ENCODE results near the gene TMEM132D.

TMEM132D gene

GRCh38 chr12:129434790-129435189 is 469.0 kb downstream of the TMEM132D start:
- DNase-seq (ENCODE audit: low read depth): no peak

DNA sequence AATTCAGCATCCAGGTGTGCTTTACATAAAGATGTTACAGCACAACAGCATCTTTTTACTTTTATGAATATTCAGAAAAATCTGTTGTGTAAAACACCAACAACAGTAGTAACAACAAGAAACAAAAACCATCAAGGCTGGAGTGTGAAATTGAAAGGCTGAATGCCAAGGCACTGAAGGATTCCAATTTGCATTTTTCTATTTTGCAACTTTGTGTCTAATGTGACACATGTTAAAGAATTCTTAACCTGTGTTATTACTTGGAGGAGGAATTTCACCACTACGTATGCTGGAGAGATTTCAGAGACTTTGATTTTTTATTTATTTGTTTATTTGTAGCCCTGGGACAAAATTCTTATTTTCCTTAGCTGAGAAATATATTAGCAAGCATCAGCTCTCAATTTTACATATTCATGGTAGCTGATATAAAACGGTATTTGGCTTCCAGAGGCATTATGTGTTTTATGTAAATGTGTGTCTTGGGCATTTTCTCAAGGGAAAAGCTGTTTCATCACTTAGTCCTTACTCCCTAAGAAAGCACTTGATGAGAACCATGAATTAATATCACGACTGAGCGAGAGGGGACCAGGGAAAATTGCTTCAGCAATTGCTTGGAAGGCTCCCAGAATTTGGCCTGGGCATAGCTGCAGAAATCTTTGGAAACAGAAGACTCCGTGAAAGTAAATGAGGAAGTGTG is 475.4 kb downstream of the TMEM132D start:
- DNase-seq (ENCODE audit: low read depth): no peak

DNA sequence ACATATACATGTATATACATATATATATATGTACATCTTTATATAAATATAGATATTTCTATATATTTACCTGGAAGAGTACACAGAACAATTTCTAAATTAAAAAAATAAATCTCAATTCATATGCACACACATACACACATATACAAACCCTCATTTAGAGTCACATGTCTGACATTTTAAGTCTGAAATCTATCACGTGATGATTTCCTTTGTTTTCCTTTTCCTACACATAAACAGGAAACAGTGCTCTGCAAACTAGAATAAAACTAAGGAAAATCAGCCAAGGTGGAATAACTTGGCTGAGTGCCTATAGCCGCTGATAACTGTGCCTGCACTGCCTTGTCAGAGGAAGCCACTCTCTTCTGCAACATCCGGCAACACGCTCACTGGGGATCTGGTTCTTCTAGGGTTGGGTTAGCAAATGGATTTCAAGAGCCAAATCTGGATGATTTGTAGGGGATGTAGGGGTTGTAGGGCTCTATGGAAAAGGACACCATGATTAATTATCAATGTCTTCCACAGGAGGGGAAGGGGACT is 480.7 kb downstream of the TMEM132D start:
- DNase-seq (ENCODE audit: low read depth): no peak

DNA sequence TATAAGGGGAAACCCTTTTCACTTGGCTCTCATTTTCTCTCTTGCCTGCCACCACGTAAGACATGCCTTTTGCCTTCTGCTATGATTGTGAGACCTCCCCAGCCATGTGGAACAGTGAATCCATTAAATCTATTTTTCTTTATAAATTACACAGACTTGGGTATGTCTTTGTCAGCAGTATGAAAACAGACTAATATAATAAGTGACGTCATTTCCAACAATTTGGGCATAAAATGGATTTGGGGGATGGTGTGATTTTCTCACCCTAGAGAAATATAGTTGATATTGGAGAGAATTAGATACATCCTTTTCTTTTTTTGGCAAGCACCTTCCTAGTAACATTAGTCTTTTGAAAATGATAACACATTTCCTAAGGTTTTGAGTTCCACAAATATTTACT is 490.5 kb downstream of the TMEM132D start:
- DNase-seq (ENCODE audit: low read depth): no peak

GRCh38 chr12:129409281-129409680 is 494.5 kb downstream of the TMEM132D start:
- no peak for DNase-seq (ENCODE audit: low read depth)

DNA sequence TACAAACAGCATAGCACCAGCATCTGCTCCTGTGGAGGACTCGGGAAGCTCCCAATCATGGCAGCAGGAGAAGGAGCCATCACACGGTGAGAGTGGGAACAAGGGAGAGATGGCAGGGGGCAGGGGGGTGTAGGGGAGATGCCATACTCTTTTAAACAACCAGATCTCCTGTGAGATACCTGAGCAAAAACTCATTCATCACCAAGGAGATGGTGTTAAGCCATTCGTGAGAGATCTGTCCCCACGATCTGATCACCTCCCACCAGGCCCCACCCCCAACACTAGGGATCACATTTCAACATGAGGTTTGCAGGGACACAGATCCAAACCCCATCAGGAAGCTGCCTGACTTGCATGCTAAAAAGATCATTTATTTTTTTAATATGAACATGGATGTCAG is 499.3 kb downstream of the TMEM132D start:
- no peak for DNase-seq (ENCODE audit: low read depth)

DNA sequence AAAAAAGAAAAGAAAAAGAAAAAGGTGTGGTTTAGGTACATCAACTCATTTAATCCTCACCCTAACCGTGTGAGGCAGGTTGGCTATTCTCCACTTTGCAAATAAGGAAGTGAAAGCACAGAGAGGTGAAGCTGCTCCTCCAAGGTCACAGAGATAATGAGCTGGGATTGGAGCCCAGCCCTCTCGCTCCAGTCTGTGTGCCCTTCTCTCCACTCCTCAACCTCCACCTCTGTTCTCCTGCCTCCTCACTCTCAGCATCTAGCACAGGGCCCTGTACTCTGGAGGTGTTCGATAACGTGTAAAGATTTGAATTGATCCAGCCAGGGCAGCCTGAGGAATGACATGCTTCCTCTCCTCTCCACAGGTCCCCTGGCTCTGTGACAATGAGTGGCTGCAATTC is 502.3 kb downstream of the TMEM132D start:
- no peak for DNase-seq (ENCODE audit: low read depth)

DNA sequence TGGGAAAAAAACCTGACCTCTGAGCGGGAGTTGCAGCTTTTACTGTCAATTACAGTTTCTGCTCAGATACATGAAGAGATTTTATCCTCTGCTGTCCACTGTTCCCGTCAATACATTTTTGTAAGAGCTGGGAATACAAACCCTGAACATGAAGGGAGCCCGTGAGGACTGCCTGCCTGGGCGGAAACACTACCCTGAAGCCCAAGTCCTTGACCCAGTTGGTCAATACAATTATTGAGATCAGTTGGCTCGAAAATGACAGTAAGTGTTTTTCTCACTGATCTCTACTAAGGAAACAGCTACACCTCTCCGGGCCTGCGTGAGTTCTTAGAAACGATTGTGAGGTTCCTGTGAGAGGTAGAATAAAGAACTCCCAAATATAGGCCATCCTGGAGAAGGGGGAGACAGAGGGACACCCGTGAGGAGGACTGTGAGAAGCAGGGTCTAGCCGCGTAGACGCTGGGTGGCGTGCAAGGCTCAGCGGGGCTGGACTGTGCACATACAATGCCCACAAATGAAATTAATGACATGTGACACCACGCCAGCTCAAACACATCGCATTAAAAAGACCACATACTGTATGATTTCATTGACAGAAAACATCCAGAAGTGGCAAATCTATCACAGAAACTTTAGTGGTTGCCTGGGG is 509.5 kb downstream of the TMEM132D start:
- DNase-seq (ENCODE audit: low read depth): no peak

GRCh38 chr12:129393357-129393937 is 510.4 kb downstream of the TMEM132D start:
- DNase-seq (ENCODE audit: low read depth): no peak

DNA sequence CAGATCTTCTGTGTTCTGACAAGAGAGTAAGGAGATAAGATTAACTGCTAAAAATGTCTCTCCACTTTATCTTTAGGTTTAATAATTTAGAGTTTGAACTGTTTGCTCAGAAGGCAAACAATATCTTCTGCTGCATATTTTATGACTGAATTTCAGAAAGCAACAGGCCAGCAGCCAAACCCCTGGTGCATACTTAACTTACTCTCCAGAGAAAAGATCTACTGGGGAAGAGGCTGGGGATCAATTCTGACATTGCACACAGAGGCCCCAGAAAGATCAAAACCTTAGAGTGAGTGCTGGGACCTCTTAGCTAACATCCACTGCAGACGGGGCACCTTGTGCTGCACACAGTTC is 518.2 kb downstream of the TMEM132D start:
- no peak for DNase-seq (ENCODE audit: low read depth)

DNA sequence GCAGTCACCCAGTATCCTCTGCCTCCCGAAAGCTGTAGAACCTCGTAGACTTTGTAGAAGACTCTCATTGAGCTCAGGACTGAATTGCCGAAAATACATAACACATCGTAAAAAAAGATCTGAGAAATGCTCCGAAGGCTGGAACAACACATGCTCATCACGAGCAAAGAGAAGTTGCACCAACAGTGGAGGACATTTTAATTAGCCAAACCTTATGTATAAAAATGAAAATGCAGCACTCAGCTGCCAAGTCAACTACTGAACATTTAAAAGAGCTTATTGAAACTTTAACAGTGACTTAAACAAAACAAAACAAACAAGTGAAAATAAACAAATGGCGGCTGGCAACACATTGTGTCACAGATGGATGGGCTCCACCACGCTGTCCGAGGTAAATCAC is 519.9 kb downstream of the TMEM132D start:
- no peak for DNase-seq (ENCODE audit: low read depth)

DNA sequence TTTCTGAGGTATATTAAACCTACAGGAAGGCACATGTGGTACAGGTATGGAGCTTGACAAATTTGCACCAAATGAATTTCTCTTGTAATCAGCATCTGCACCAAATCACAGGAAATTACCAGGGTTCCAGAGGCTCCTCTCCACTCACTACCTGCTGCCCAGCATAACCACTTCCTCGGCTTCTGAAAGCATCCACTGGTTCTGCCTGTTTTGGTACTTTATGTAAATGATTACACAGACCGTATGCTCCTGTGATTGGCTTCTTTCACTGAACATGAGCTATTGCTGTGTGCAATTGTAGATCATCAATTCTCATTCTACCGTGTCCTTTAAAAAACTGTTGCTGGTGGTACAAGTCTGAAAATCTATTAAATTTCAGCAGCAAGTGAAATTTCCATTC is 522.1 kb downstream of the TMEM132D start:
- DNase-seq (ENCODE audit: low read depth): no peak

DNA sequence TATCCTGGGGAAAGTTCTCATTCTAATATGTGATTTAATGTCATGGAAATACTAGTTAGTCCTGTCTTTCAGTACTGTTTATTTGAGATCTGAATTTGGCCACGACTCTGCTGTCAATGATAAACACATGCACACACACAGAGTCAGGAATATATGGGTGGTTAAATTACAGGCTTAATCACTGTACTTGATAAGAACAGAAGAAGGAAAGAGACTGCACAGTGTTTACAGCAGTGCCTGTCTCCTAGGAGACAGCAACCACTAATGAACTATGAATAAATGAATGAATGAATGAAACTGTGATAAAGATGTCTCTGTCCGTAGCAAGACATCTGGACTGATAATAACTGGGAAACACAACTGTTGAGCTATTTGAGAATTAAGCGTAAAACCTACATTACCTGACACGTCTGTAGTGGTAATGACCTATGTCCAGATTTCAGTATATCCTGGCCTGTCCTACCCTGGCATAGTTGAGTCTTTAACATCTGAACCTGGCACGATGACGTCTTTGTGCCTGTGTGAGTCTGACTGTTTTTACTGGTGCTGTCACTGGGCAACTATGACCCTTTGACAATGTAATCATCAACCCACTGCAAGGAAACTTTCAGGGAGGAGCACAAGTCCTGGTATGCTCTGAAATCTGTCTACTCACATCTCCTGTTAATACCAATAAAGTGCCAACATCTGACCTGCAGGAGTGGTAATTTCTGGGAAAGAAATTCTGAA is 524.6 kb downstream of the TMEM132D start:
- DNase-seq (ENCODE audit: low read depth): no peak

DNA sequence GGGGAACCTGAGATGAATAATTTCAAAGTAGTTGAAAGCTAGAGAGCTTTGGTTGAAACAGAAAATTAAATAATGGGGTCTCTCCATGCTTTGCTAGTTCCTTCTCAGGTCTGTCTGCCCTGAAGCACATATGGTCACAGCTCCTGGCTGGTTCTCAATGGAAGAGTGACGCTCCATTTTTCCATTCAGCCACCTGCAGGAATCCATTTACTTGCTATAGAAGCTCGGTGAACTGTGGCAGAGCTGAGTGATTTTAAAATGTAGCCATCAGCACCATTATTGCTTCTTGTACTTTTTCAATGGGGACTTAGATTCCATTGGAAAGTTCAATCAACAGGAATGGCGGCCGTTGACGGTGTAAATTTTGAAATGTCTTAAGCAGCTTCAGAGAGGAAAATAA is 525.3 kb downstream of the TMEM132D start:
- no peak for DNase-seq (ENCODE audit: low read depth)

DNA sequence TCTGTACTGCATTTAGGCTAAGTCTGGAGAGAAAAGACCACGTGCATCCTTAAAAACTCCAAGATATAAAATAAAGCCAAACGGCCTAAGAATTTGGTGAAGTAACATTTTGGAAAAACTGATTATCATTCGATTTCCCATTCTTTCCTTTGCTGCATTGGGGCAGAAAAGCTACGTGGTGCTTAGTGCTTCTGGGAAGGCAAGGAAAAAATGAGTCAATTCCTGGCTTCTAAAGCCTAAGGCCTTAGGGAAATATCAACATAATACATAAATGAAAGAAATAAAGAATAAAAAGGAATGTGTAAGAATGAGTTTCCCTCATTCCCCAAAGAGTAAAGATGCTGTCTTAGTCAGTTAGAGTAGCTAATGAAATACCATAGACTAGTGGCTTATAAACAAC is 530.1 kb downstream of the TMEM132D start:
- no peak for DNase-seq (ENCODE audit: low read depth)

GRCh38 chr12:129372876-129373275 is 530.9 kb downstream of the TMEM132D start:
- DNase-seq (ENCODE audit: low read depth): no peak

DNA sequence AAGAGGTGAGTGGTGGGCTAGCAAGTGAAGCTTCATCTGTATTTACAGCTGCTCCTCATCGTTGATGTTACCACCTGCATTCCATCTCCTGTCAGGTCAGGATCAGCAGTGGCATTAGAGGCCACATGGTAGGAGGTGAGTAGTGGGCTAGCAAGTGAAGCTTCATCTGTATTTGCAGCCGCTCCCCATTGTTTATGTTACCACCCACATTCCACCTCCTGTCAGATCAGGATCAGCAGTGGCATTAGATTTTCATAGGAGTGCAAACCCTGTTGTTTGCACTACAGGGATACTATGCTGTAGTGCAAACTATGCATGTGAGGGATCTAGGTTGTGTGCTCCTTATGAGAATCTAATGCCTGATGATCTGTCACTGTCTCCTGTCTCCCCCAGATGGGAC is 531.5 kb downstream of the TMEM132D start:
- DNase-seq (ENCODE audit: low read depth): no peak

DNA sequence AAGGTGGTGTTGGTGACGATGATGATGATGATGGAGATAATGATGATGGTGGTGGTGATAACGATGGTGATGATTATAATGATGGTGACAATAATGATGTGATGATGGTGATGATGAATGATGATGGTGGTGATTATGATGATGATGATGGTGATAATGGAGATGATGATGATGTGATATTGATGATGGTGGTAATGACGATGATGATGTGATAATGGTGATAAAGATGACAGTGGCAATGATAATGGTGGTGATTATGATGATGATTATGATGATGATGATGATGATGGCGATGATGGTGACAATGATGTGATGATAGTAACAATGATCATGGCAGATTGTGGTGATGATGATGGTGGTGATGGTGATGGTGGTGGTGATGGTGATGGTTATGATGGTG is 532.6 kb downstream of the TMEM132D start:
- no peak for DNase-seq (ENCODE audit: low read depth)

- DNase-seq (ENCODE audit: low read depth): no peak
Measured at GRCh38 chr12:129366656-129367055, 537.2 kb downstream of the TMEM132D start.

DNA sequence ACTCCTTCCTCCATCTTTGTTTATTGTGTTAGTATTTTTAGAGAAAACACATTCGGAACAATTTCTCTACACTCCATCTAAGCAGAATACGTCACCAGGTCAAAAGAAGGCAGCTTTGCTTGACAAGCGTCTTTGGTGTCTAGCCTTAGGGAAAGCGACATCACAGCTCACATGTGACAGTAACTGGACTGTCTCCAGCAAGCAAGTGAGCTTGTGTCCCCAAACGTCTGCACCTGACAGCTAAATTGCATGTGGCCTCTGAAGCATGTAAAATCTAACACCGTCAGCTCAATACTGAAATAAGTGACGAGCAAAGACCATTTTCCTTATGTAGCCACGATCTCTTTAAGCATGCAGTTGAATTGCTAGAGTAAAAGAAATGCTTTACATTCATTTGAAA is 540.8 kb downstream of the TMEM132D start:
- no peak for DNase-seq (ENCODE audit: low read depth)

- no peak for DNase-seq (ENCODE audit: low read depth)
Measured at GRCh38 chr12:129357233-129357632, 546.6 kb downstream of the TMEM132D start.

GRCh38 chr12:129351481-129351880 is 552.3 kb downstream of the TMEM132D start:
- DNase-seq (ENCODE audit: low read depth): no peak

GRCh38 chr12:129339336-129339735 is 564.5 kb downstream of the TMEM132D start:
- no peak for DNase-seq (ENCODE audit: low read depth)
